ENCODE results near the gene NUP58.

Gene NUP58

DNA sequence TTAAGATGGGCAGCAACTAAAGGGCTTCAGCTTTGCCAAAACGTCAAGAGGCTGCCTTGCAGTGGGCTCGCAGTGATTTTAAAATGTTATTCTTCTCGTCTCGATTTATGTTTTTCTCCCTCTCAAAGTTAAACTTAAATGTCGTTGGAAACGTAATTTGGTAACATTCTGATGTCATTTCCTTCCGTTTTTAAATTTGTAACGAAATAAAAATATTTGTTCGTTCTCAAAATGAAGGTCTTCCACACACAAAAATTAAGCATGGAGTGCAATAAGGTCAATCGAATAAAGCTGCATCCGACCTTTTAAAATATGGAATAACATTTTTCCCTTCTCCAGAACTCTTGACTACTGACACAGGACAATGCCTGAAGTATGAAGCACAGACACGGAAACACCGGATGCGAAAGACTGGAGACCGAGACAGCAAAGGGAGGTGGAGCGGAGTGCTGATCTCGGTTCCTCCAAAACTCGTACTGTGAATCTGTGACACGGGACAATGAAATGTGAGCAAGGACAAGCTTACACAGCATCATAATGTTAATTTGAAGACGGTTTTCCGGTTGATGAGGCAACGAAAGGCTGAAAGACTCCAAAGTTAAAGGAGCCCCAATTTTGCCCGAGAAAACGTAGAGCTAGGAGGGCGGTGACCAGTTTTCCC is 15.0 kb upstream of the NUP58 start:
- TF ChIP-seq PPARA (CRISPR knock-in tag; IDR thresholded peaks at IDR 0.05; ENCODE audit: borderline replicate concordance): no peak
- TF ChIP-seq, protein P1, sequence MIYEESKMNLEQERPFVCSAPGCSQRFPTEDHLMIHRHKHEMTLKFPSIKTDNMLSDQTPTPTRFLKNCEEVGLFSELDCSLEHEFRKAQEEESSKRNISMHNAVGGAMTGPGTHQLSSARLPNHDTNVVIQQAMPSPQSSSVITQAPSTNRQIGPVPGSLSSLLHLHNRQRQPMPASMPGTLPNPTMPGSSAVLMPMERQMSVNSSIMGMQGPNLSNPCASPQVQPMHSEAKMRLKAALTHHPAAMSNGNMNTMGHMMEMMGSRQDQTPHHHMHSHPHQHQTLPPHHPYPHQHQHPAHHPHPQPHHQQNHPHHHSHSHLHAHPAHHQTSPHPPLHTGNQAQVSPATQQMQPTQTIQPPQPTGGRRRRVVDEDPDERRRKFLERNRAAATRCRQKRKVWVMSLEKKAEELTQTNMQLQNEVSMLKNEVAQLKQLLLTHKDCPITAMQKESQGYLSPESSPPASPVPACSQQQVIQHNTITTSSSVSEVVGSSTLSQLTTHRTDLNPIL (CRISPR knock-in tag; IDR thresholded peaks at IDR 0.05; ENCODE audit: low read depth): no peak
- no peak for TF ChIP-seq OSR1 (CRISPR knock-in tag; IDR thresholded peaks at IDR 0.05)
- TF ChIP-seq TOX (CRISPR knock-in tag; IDR thresholded peaks at IDR 0.05; ENCODE audit: borderline replicate concordance): no peak
- no peak for TF ChIP-seq ZNF565 (CRISPR knock-in tag; conservative IDR thresholded peaks at IDR 0.05; ENCODE audit: low read depth)
- no peak for TF ChIP-seq ESRRG (CRISPR knock-in tag; IDR thresholded peaks at IDR 0.05)
- TF ChIP-seq SNAI2 (CRISPR knock-in tag; IDR thresholded peaks at IDR 0.05): no peak
- no peak for TF ChIP-seq ARNTL (CRISPR knock-in tag; IDR thresholded peaks at IDR 0.05; ENCODE audit: borderline replicate concordance, low read depth)
- no peak for TF ChIP-seq ZNF8 (CRISPR knock-in tag; IDR thresholded peaks at IDR 0.05)
- TF ChIP-seq ZC3H10 (CRISPR knock-in tag; IDR thresholded peaks at IDR 0.05): no peak
- TF ChIP-seq ISL1 (CRISPR knock-in tag; IDR thresholded peaks at IDR 0.05): no peak
- TF ChIP-seq GLIS3 (CRISPR knock-in tag; IDR thresholded peaks at IDR 0.05): no peak
- TF ChIP-seq, protein P2, sequence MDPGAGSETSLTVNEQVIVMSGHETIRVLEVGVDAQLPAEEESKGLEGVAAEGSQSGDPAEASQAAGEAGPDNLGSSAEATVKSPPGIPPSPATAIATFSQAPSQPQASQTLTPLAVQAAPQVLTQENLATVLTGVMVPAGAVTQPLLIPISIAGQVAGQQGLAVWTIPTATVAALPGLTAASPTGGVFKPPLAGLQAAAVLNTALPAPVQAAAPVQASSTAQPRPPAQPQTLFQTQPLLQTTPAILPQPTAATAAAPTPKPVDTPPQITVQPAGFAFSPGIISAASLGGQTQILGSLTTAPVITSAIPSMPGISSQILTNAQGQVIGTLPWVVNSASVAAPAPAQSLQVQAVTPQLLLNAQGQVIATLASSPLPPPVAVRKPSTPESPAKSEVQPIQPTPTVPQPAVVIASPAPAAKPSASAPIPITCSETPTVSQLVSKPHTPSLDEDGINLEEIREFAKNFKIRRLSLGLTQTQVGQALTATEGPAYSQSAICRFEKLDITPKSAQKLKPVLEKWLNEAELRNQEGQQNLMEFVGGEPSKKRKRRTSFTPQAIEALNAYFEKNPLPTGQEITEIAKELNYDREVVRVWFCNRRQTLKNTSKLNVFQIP (CRISPR knock-in tag; IDR thresholded peaks at IDR 0.05; ENCODE audit: borderline replicate concordance, low read depth): no peak
- TF ChIP-seq, protein P3, sequence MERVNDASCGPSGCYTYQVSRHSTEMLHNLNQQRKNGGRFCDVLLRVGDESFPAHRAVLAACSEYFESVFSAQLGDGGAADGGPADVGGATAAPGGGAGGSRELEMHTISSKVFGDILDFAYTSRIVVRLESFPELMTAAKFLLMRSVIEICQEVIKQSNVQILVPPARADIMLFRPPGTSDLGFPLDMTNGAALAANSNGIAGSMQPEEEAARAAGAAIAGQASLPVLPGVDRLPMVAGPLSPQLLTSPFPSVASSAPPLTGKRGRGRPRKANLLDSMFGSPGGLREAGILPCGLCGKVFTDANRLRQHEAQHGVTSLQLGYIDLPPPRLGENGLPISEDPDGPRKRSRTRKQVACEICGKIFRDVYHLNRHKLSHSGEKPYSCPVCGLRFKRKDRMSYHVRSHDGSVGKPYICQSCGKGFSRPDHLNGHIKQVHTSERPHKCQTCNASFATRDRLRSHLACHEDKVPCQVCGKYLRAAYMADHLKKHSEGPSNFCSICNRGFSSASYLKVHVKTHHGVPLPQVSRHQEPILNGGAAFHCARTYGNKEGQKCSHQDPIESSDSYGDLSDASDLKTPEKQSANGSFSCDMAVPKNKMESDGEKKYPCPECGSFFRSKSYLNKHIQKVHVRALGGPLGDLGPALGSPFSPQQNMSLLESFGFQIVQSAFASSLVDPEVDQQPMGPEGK (CRISPR knock-in tag; IDR thresholded peaks at IDR 0.05; ENCODE audit: borderline replicate concordance): no peak
- TF ChIP-seq ZFP30 (CRISPR knock-in tag; IDR thresholded peaks at IDR 0.05): no peak
- peak; percentile 69 for ATAC-seq

DNA sequence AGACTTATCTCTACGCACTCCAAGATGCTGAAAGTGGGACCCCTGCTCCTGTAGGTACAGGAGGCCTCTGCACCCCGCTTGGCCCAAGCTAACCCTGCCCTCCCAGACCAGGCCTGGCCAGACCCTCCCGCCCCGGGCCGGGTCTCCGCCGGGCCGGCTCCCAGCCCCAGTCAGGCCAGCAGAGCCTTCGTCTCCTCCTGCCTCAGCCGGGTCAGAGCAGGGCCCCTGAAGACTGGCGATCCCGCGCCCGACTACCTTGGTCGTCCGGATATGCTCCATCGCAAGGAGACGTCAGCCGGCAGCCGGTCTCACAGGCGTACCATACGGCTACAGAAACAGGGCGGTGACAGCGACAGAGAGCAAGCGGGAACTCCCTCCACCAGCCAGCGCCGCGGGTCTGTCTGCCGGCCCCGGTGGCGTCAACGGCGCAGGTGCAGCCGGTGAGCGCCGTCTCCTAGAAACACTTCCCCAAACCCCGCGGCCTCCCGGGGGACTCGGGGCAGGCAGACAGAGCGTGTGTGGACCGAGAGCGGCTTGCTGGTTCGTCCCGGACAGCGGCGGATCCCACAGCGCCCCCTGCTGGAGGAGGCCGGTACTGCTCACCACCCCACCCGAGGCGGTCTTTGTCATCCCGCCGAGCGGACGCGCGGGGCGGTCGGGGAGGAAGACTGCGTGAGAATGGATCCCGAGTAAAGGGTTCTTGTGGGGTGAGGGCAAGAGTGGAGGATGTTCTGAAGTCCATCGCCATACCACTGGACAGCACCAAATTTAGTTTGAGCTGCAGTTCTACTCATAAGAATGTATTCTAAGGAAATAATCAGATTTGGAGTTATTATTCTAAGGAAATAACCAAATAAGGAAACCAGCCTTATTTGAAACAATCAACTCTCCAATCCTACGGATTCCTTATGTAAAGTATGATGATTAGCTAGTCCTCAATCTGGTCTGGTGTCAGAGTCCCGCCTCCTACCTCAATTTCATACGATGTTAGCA is 14.2 kb upstream of the NUP58 start, which contains the start of gene MTMR6:
MTMR6 (minus strand) TSS at position 520 of the 993 bp plus-strand sequence; CDS start at position 279, 241 bp downstream.
- peak; percentile 94 for TF ChIP-seq ZNF8 (CRISPR knock-in tag; IDR thresholded peaks at IDR 0.05)
- TF ChIP-seq, protein P4, sequence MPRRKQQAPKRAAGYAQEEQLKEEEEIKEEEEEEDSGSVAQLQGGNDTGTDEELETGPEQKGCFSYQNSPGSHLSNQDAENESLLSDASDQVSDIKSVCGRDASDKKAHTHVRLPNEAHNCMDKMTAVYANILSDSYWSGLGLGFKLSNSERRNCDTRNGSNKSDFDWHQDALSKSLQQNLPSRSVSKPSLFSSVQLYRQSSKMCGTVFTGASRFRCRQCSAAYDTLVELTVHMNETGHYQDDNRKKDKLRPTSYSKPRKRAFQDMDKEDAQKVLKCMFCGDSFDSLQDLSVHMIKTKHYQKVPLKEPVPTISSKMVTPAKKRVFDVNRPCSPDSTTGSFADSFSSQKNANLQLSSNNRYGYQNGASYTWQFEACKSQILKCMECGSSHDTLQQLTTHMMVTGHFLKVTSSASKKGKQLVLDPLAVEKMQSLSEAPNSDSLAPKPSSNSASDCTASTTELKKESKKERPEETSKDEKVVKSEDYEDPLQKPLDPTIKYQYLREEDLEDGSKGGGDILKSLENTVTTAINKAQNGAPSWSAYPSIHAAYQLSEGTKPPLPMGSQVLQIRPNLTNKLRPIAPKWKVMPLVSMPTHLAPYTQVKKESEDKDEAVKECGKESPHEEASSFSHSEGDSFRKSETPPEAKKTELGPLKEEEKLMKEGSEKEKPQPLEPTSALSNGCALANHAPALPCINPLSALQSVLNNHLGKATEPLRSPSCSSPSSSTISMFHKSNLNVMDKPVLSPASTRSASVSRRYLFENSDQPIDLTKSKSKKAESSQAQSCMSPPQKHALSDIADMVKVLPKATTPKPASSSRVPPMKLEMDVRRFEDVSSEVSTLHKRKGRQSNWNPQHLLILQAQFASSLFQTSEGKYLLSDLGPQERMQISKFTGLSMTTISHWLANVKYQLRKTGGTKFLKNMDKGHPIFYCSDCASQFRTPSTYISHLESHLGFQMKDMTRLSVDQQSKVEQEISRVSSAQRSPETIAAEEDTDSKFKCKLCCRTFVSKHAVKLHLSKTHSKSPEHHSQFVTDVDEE (CRISPR knock-in tag; IDR thresholded peaks at IDR 0.05): no peak
- peak; percentile 93 for ATAC-seq

DNA sequence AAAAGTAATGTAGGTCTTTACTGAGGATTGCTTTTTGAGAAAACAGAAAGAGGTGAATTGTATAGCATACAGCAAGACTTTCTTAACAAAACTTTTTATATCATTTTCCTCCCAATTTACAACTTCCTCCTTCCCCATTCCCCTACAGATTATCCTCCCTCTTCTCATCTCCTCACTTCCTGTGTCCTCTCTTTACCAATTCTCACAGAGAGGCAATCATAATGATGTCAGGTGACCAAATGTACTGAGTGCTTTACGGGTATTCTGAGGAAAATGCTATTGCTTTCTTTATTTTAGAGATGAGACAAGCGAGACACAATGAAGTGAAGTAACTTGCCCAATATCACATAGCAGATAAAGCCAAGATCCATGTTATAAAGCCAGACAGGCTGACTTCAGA is 12.5 kb upstream of the NUP58 start:
- ATAC-seq: no peak
- no peak for TF ChIP-seq ZNF8 (CRISPR knock-in tag; IDR thresholded peaks at IDR 0.05)
- no peak for TF ChIP-seq RARB (CRISPR knock-in tag; IDR thresholded peaks at IDR 0.05)
- TF ChIP-seq, protein P1 (CRISPR knock-in tag; IDR thresholded peaks at IDR 0.05; ENCODE audit: low read depth): no peak
- TF ChIP-seq ZNF565 (CRISPR knock-in tag; conservative IDR thresholded peaks at IDR 0.05; ENCODE audit: low read depth): no peak
- no peak for TF ChIP-seq TOX (CRISPR knock-in tag; IDR thresholded peaks at IDR 0.05; ENCODE audit: borderline replicate concordance)
- TF ChIP-seq ARNTL (CRISPR knock-in tag; IDR thresholded peaks at IDR 0.05; ENCODE audit: borderline replicate concordance, low read depth): no peak
- TF ChIP-seq PPARA (CRISPR knock-in tag; IDR thresholded peaks at IDR 0.05; ENCODE audit: borderline replicate concordance): no peak
- no peak for TF ChIP-seq ZNF70 (CRISPR knock-in tag; IDR thresholded peaks at IDR 0.05)
- no peak for TF ChIP-seq OSR1 (CRISPR knock-in tag; IDR thresholded peaks at IDR 0.05)
- no peak for TF ChIP-seq ZFP3 (CRISPR knock-in tag; IDR thresholded peaks at IDR 0.05)
- TF ChIP-seq ESRRG (CRISPR knock-in tag; IDR thresholded peaks at IDR 0.05): no peak
- TF ChIP-seq GLIS3 (CRISPR knock-in tag; IDR thresholded peaks at IDR 0.05): no peak
- TF ChIP-seq BACH2 (CRISPR knock-in tag; IDR thresholded peaks at IDR 0.05; ENCODE audit: borderline replicate concordance): no peak
- TF ChIP-seq, protein P5, sequence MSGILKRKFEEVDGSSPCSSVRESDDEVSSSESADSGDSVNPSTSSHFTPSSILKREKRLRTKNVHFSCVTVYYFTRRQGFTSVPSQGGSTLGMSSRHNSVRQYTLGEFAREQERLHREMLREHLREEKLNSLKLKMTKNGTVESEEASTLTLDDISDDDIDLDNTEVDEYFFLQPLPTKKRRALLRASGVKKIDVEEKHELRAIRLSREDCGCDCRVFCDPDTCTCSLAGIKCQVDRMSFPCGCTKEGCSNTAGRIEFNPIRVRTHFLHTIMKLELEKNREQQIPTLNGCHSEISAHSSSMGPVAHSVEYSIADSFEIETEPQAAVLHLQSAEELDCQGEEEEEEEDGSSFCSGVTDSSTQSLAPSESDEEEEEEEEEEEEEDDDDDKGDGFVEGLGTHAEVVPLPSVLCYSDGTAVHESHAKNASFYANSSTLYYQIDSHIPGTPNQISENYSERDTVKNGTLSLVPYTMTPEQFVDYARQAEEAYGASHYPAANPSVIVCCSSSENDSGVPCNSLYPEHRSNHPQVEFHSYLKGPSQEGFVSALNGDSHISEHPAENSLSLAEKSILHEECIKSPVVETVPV (CRISPR knock-in tag; IDR thresholded peaks at IDR 0.05): no peak
- TF ChIP-seq, protein P2 (CRISPR knock-in tag; IDR thresholded peaks at IDR 0.05; ENCODE audit: borderline replicate concordance, low read depth): no peak
- no peak for TF ChIP-seq ISL1 (CRISPR knock-in tag; IDR thresholded peaks at IDR 0.05)

Data from SK-N-SH treated with all-trans-retinoic acid at 6 μM for 48 hours (cell line).